Astrocyte (in vitro differentiated cells and primary cell): ENCODE measurements around the gene ZNF225.

Experiments
- EZH2 ChIP-seq: IDR thresholded peaks from 2 replicates; pipeline ENCODE4 v1.6.1; 2012; ENCODE audit warnings: mild to moderate bottlenecking, low read length, inconsistent platforms; ENCODE audit not compliant: insufficient read depth
- TF ChIP-seq, protein P1 (sequence below): IDR thresholded peaks from 2 replicates; pipeline ENCODE4 v1.5.1; 2011; ENCODE audit warnings: low read depth, mild to moderate bottlenecking, inconsistent platforms, low read length, moderate library complexity; ENCODE audit not compliant: insufficient read depth

DNA sequence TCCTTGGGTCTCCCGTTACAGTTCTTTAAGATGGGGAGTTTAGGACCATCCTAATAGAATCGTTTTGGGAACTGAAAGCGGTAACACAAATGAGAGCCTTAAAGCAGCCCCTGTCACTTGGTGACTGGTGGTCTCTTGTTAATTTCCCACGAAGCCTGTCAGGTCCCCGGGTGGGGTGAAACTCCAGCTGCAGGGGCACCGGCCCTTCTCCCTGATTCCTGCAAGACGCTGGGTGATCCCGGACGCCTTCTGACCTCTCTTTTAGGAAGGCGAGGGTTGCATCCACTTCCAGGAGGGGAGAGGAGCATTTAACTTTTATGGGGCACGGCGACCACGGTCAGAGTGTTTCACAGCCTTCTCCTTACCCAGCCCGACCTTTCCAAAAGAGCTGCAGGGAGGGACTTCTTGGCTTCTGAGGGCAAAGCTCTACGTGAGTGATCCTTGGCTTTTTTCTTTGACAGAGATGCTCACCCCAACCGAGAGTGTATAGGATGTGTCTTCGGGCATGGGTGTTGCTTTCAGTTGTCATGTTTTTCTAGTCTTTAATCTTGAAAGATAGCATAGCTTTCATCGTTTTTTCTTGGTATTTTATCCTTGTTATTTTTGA lies 688 bp downstream of the ZNF225 start:
- no peak for TF ChIP-seq EZH2
- TF ChIP-seq, protein P1, sequence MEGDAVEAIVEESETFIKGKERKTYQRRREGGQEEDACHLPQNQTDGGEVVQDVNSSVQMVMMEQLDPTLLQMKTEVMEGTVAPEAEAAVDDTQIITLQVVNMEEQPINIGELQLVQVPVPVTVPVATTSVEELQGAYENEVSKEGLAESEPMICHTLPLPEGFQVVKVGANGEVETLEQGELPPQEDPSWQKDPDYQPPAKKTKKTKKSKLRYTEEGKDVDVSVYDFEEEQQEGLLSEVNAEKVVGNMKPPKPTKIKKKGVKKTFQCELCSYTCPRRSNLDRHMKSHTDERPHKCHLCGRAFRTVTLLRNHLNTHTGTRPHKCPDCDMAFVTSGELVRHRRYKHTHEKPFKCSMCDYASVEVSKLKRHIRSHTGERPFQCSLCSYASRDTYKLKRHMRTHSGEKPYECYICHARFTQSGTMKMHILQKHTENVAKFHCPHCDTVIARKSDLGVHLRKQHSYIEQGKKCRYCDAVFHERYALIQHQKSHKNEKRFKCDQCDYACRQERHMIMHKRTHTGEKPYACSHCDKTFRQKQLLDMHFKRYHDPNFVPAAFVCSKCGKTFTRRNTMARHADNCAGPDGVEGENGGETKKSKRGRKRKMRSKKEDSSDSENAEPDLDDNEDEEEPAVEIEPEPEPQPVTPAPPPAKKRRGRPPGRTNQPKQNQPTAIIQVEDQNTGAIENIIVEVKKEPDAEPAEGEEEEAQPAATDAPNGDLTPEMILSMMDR = no peak
